Measurements from ENCODE around the gene SRGAP2.
"Not testable (repeated sequence)": the region's sequence is repeated elsewhere in the genome, so short reads cannot be mapped to it uniquely, and the experiment has no call there.

The SRGAP2 gene

GRCh38 chr1:206186826-206187225, 16.5 kb upstream of the SRGAP2 start:
- H3K79me2 ChIP-seq (ENCODE audit: insufficient read depth, low read length); DNase-seq; ATAC-seq (ENCODE audit: insufficient read depth, low read depth); H3K9ac ChIP-seq (ENCODE audit: low read depth, low read length); H3K9me3 ChIP-seq (ENCODE audit: insufficient read depth, low read length, severe bottlenecking); H3K4me3 ChIP-seq (ENCODE audit: low read depth in 1 of 2, low read length in 2 of 2); H3K36me3 ChIP-seq (ENCODE audit: insufficient read depth, low read length); H2AFZ ChIP-seq (ENCODE audit: low read depth, low read length); H3K4me2 ChIP-seq (ENCODE audit: insufficient read depth, low read length); H3K4me1 ChIP-seq (ENCODE audit: insufficient read depth, low read length); H3K27me3 ChIP-seq (ENCODE audit: insufficient read depth, low read length, poor library complexity); H3K27ac ChIP-seq (ENCODE audit: low read length); H4K20me1 ChIP-seq (ENCODE audit: insufficient read depth, low read length): not testable (repeated sequence)

- H3K4me2 ChIP-seq (ENCODE audit: insufficient read depth, low read length); H3K9ac ChIP-seq (ENCODE audit: low read depth, low read length); H3K4me1 ChIP-seq (ENCODE audit: insufficient read depth, low read length); ATAC-seq (ENCODE audit: insufficient read depth, low read depth); H3K27me3 ChIP-seq (ENCODE audit: insufficient read depth, low read length, poor library complexity); H3K4me3 ChIP-seq (ENCODE audit: low read depth in 1 of 2, low read length in 2 of 2); H3K9me3 ChIP-seq (ENCODE audit: insufficient read depth, low read length, severe bottlenecking); H4K20me1 ChIP-seq (ENCODE audit: insufficient read depth, low read length); H3K27ac ChIP-seq (ENCODE audit: low read length); DNase-seq; H2AFZ ChIP-seq (ENCODE audit: low read depth, low read length); H3K79me2 ChIP-seq (ENCODE audit: insufficient read depth, low read length); H3K36me3 ChIP-seq (ENCODE audit: insufficient read depth, low read length): not testable (repeated sequence)
Measured at GRCh38 chr1:206195182-206195581, 8.2 kb upstream of the SRGAP2 start.

- not testable (repeated sequence) for H3K4me3 ChIP-seq (ENCODE audit: low read depth in 1 of 2, low read length in 2 of 2); H3K27me3 ChIP-seq (ENCODE audit: insufficient read depth, low read length, poor library complexity); H3K9me3 ChIP-seq (ENCODE audit: insufficient read depth, low read length, severe bottlenecking); H3K4me2 ChIP-seq (ENCODE audit: insufficient read depth, low read length); H3K9ac ChIP-seq (ENCODE audit: low read depth, low read length); H2AFZ ChIP-seq (ENCODE audit: low read depth, low read length); H3K79me2 ChIP-seq (ENCODE audit: insufficient read depth, low read length); ATAC-seq (ENCODE audit: insufficient read depth, low read depth); H3K36me3 ChIP-seq (ENCODE audit: insufficient read depth, low read length); H3K4me1 ChIP-seq (ENCODE audit: insufficient read depth, low read length); H4K20me1 ChIP-seq (ENCODE audit: insufficient read depth, low read length); H3K27ac ChIP-seq (ENCODE audit: low read length); DNase-seq
Measured at GRCh38 chr1:206196748-206197424, 6.5 kb upstream of the SRGAP2 start.

- H3K4me1 ChIP-seq (ENCODE audit: insufficient read depth, low read length); H3K36me3 ChIP-seq (ENCODE audit: insufficient read depth, low read length); H3K27me3 ChIP-seq (ENCODE audit: insufficient read depth, low read length, poor library complexity); H3K9me3 ChIP-seq (ENCODE audit: insufficient read depth, low read length, severe bottlenecking); H4K20me1 ChIP-seq (ENCODE audit: insufficient read depth, low read length); H3K79me2 ChIP-seq (ENCODE audit: insufficient read depth, low read length): not testable (repeated sequence)
- Histone ChIP-seq H3K4me2 (ENCODE audit: insufficient read depth, low read length) (peak within 1 kb of the TSS; percentile 53), H3K27ac (ENCODE audit: low read length) (peak within 1 kb of the TSS; percentile 52; the same call in 1 of the 2 replicates), H3K4me3 (ENCODE audit: low read depth in 1 of 2, low read length in 2 of 2) (peak within 1 kb of the TSS in 1 of 2 experiments; percentile 58; a peak in 2 of 4 replicates), H3K9ac (ENCODE audit: low read depth, low read length) (peak within 1 kb of the TSS; percentile 50), H2AFZ (ENCODE audit: low read depth, low read length) (peak within 1 kb of the TSS; percentile 58)
- ATAC-seq (ENCODE audit: insufficient read depth, low read depth): peak; percentile 86
- DNase-seq: peak; percentile 99
Measured at GRCh38 chr1:206202789-206203363, 465 bp upstream of the SRGAP2 start, which contains the start of gene FAM72A. FAM72A (minus strand) TSS chr1:206202839; CDS start chr1:206202025, 814 bp downstream.

- not testable (repeated sequence) for H2AFZ ChIP-seq (ENCODE audit: low read depth, low read length); ATAC-seq (ENCODE audit: insufficient read depth, low read depth); H3K9me3 ChIP-seq (ENCODE audit: insufficient read depth, low read length, severe bottlenecking); H3K4me1 ChIP-seq (ENCODE audit: insufficient read depth, low read length); H3K27ac ChIP-seq (ENCODE audit: low read length); H3K36me3 ChIP-seq (ENCODE audit: insufficient read depth, low read length); H3K27me3 ChIP-seq (ENCODE audit: insufficient read depth, low read length, poor library complexity); H3K79me2 ChIP-seq (ENCODE audit: insufficient read depth, low read length); H4K20me1 ChIP-seq (ENCODE audit: insufficient read depth, low read length)
- Histone ChIP-seq H3K4me3 (ENCODE audit: low read depth in 1 of 2, low read length in 2 of 2) (peak overlapping the region in 1 of 2 experiments; percentile 59; a peak in 2 of 4 replicates), H3K9ac (ENCODE audit: low read depth, low read length) (peak overlapping the region; percentile 39; the same call in 1 of the 2 replicates), H3K4me2 (ENCODE audit: insufficient read depth, low read length) (peak overlapping the region; percentile 55; the same call in 1 of the 2 replicates)
- peak; percentile 25 for DNase-seq
Measured at GRCh38 chr1:206204159-206204511, 794 bp downstream of the SRGAP2 start.

- H3K4me3 ChIP-seq (ENCODE audit: low read depth in 1 of 2, low read length in 2 of 2): peak overlapping the region in 1 of 2 experiments; percentile 52; a peak in 3 of 4 replicates
- not testable (repeated sequence) for H3K27ac ChIP-seq (ENCODE audit: low read length)
Measured at GRCh38 chr1:206204871-206205270, 1.5 kb downstream of the SRGAP2 start.

GRCh38 chr1:206205569-206205968, 2.2 kb downstream of the SRGAP2 start:
- H3K9me3 ChIP-seq (ENCODE audit: insufficient read depth, low read length, severe bottlenecking); H3K36me3 ChIP-seq (ENCODE audit: insufficient read depth, low read length); H3K27ac ChIP-seq (ENCODE audit: low read length); H3K4me3 ChIP-seq (ENCODE audit: low read depth in 1 of 2, low read length in 2 of 2); H4K20me1 ChIP-seq (ENCODE audit: insufficient read depth, low read length); H3K4me2 ChIP-seq (ENCODE audit: insufficient read depth, low read length); H3K27me3 ChIP-seq (ENCODE audit: insufficient read depth, low read length, poor library complexity); H3K4me1 ChIP-seq (ENCODE audit: insufficient read depth, low read length); DNase-seq; H3K9ac ChIP-seq (ENCODE audit: low read depth, low read length); ATAC-seq (ENCODE audit: insufficient read depth, low read depth); H3K79me2 ChIP-seq (ENCODE audit: insufficient read depth, low read length); H2AFZ ChIP-seq (ENCODE audit: low read depth, low read length): not testable (repeated sequence)

More at GRCh38 chr1:206204871-206205270, 1.5 kb downstream of the SRGAP2 start:
- Histone ChIP-seq H3K9ac (ENCODE audit: low read depth, low read length) (peak overlapping the region; percentile 43; the same call in 1 of the 2 replicates), H3K4me2 (ENCODE audit: insufficient read depth, low read length) (peak overlapping the region; percentile 61)
- ATAC-seq (ENCODE audit: insufficient read depth, low read depth); H2AFZ ChIP-seq (ENCODE audit: low read depth, low read length); H3K4me1 ChIP-seq (ENCODE audit: insufficient read depth, low read length); H3K9me3 ChIP-seq (ENCODE audit: insufficient read depth, low read length, severe bottlenecking); H3K27me3 ChIP-seq (ENCODE audit: insufficient read depth, low read length, poor library complexity); H4K20me1 ChIP-seq (ENCODE audit: insufficient read depth, low read length); H3K36me3 ChIP-seq (ENCODE audit: insufficient read depth, low read length); H3K79me2 ChIP-seq (ENCODE audit: insufficient read depth, low read length): not testable (repeated sequence)
- DNase-seq: peak; percentile 32

- H3K4me3 ChIP-seq (ENCODE audit: low read depth in 1 of 2, low read length in 2 of 2); H3K36me3 ChIP-seq (ENCODE audit: insufficient read depth, low read length); H2AFZ ChIP-seq (ENCODE audit: low read depth, low read length); DNase-seq; H3K9ac ChIP-seq (ENCODE audit: low read depth, low read length); H3K4me2 ChIP-seq (ENCODE audit: insufficient read depth, low read length); H3K27me3 ChIP-seq (ENCODE audit: insufficient read depth, low read length, poor library complexity); H3K79me2 ChIP-seq (ENCODE audit: insufficient read depth, low read length); H3K9me3 ChIP-seq (ENCODE audit: insufficient read depth, low read length, severe bottlenecking); H3K27ac ChIP-seq (ENCODE audit: low read length); H3K4me1 ChIP-seq (ENCODE audit: insufficient read depth, low read length); ATAC-seq (ENCODE audit: insufficient read depth, low read depth); H4K20me1 ChIP-seq (ENCODE audit: insufficient read depth, low read length): not testable (repeated sequence)
Measured at GRCh38 chr1:206210802-206211201, 7.5 kb downstream of the SRGAP2 start.
